NCI-H2107 (cell line): ENCODE data around the gene MCRS1.
A peak's percentile ranks its signal among the peaks of the same experiment; 100 is the strongest.
"Not testable (repeated sequence)": the region's sequence is repeated elsewhere in the genome, so short reads cannot be mapped to it uniquely, and the experiment has no call there.

Experiments
- DNase-seq: peaks from one replicate; lab custom pipeline; 2025; lab: John Stamatoyannopoulos, UW

Gene MCRS1

GRCh38 chr12:49567611-49568441, at the start of gene MCRS1:
Gene MCRS1, minus strand, starts transcription at chr12:49568142. Its CDS starts 1,411 bp downstream, at chr12:49566731.
- DNase-seq = peak; percentile 82

GRCh38 chr12:49616533-49617219, 48.7 kb upstream of the MCRS1 start:
- DNase-seq = no peak

- no peak for DNase-seq
These were observed 47.8 kb upstream of the MCRS1 start for GRCh38 chr12:49615725-49616124.

GRCh38 chr12:49612210-49612609, 44.3 kb upstream of the MCRS1 start:
- DNase-seq = no peak

GRCh38 chr12:49610785-49611184, 42.8 kb upstream of the MCRS1 start:
- DNase-seq = not testable (repeated sequence)

GRCh38 chr12:49609875-49610154, 41.9 kb upstream of the MCRS1 start:
- no peak for DNase-seq

- DNase-seq = no peak
These were observed 41.3 kb upstream of the MCRS1 start for GRCh38 chr12:49609059-49609874.

- DNase-seq = not testable (repeated sequence)
These were observed 37.6 kb upstream of the MCRS1 start, which contains the start of gene FAM186B for GRCh38 chr12:49605539-49605938. Gene FAM186B, minus strand, starts transcription at chr12:49605639. Its CDS starts 162 bp downstream, at chr12:49605477.

- DNase-seq = no peak
These were observed 36.9 kb upstream of the MCRS1 start for GRCh38 chr12:49604856-49605255.

- no peak for DNase-seq
These were observed 35.8 kb upstream of the MCRS1 start for GRCh38 chr12:49603721-49604120.

- no peak for DNase-seq
These were observed 32.0 kb upstream of the MCRS1 start for GRCh38 chr12:49599961-49600360.

GRCh38 chr12:49598527-49598926, 30.6 kb upstream of the MCRS1 start:
- DNase-seq = no peak

- no peak for DNase-seq
These were observed 21.0 kb upstream of the MCRS1 start for GRCh38 chr12:49588721-49589516.

- no peak for DNase-seq
These were observed 20.3 kb upstream of the MCRS1 start for GRCh38 chr12:49588281-49588680.

- no peak for DNase-seq
These were observed 19.4 kb upstream of the MCRS1 start for GRCh38 chr12:49587174-49587908.

GRCh38 chr12:49585477-49586459, 17.8 kb upstream of the MCRS1 start:
- no peak for DNase-seq

- no peak for DNase-seq
These were observed 16.6 kb upstream of the MCRS1 start for GRCh38 chr12:49584591-49584990.

GRCh38 chr12:49583366-49584094, 15.6 kb upstream of the MCRS1 start:
- DNase-seq = no peak

GRCh38 chr12:49582850-49583249, 14.9 kb upstream of the MCRS1 start:
- no peak for DNase-seq
